Ovary (tissue), 9 donors: ENCODE results near the gene NFIA. TPM values are rescaled to one million over a fixed set of nuclear protein-coding genes. Genes with fewer than 3 reads are reported as not detected.
A peak's percentile ranks its signal among the peaks of the same experiment; 100 is the strongest.

ENCODE experiments used
- DNase-seq, 5 donors: peaks; one replicate each; pipeline ENCODE4 v3.0.0-alpha.2; 2019 to 2020
- H3K27ac ChIP-seq, 2 donors: fragments of 200-600 bp; one replicate each; pipeline versions ENCODE4 v1.5.1 to v1.8.0; 2019 to 2022
- H3K27me3 ChIP-seq: fragments of 200-600 bp; one replicate; pipeline ENCODE4 v1.8.0; 2022
- H3K36me3 ChIP-seq: fragments of 200-600 bp; sonication (generic); one replicate; pipeline ENCODE4 v1.5.1; 2019
- H3K4me1 ChIP-seq: one replicate; pipeline ENCODE4 v1.8.1; 2013; ENCODE audit warnings: mild to moderate bottlenecking, moderate library complexity; ENCODE audit not compliant: insufficient read depth
- H3K4me3 ChIP-seq: fragments of 200-600 bp; sonication (generic); one replicate; pipeline ENCODE4 v1.5.1; 2017
- H3K9me3 ChIP-seq, 2 donors: fragments of 200-600 bp in 1 of 2; sonication (generic) in 1 of 2; one replicate each; pipeline versions ENCODE4 v1.5.1 to v1.8.1; 2013 to 2019; ENCODE audit warnings: mild to moderate bottlenecking in 1 of 2, moderate library complexity in 1 of 2
- EP300 ChIP-seq: sonication (generic); formaldehyde crosslinking; IDR thresholded peaks from one replicate; pipeline ENCODE4 v1.6.1; 2017; ENCODE audit warnings: antibody characterized with exemption
- POLR2A ChIP-seq: fragments of 450-650 bp; IDR thresholded peaks from one replicate; pipeline ENCODE4 v1.6.1; 2017; ENCODE audit warnings: antibody characterized with exemption, mild to moderate bottlenecking, moderate library complexity
- WGBS, 3 donors: extraction: QIAGEN DNeasy Blood & Tissue Kit in 1 of 3; methylation state at CpG; one replicate each; pipeline versions ENCODE4 v1.1.5 to v1.1.7; 2013 to 2017; 5-methylcytosine and 5-hydroxymethylcytosine counted together
- intact Hi-C, 4 donors: fragments of 100-400 bp; cut with DNase I; formaldehyde crosslinking; loops; one replicate each; pipeline versions ENCODE4 v1.11.0 to v1.15.1; 2022 to 2023
- polyA plus RNA-seq, 2 donors: library from polyadenylated mRNA; stranded (reverse); fragments of 200-250 nt in 1 of 2; fragments of 350-450 nt in 1 of 2; fragmentation: Illumina TruSeq in 1 of 2; extraction: RNeasy Lipid Tissue Mini Kit (QIAGEN cat#74804) in 1 of 2; gene quantifications; one replicate each; pipeline ENCODE4 v1.2.3, GENCODE V29; 2013 to 2014
- total RNA-seq, 7 donors: library from RNA; depleted of rRNA in 2 of 7; stranded (reverse); fragments of >200 nt in 2 of 7; fragmentation: NEBNext Ultra II Directional in 3 of 7; extraction: Animal tissue kit (Norgen Biotek cat#: 25700) in 3 of 7; gene quantifications; one replicate each; pipeline versions ENCODE4 v1.1.0 to v1.2.4, GENCODE V29; 2016 to 2023
- TF ChIP-seq, protein P1 (sequence below), 3 donors: fragments of 450-650 bp in 2 of 3; fragments of 200-600 bp in 1 of 3; IDR thresholded peaks; one replicate each; pipeline versions ENCODE4 v1.5.1 to v1.8.0; 2016 to 2022; ENCODE audit warnings: antibody characterized with exemption in 3 of 3, mild to moderate bottlenecking in 1 of 3
- donor health status: DM: no; HTN: no; CAD: no; lungs with moderate emphysema.
- donor health status: DM: no; HTN: no; CAD: no.
- donor health status: Bipolar disorder and iron deficiency.
- donor health status: DM: yes; HTN: yes; CAD: no.
- donor health status: DM: no; HTN: no; CAD: no.
- donor health status: DM: yes; HTN: yes; CAD: no.

Gene NFIA
- total and polyA plus RNA-seq, 9 donors = 11.8 to 115 (median 80.9) TPM

DNA sequence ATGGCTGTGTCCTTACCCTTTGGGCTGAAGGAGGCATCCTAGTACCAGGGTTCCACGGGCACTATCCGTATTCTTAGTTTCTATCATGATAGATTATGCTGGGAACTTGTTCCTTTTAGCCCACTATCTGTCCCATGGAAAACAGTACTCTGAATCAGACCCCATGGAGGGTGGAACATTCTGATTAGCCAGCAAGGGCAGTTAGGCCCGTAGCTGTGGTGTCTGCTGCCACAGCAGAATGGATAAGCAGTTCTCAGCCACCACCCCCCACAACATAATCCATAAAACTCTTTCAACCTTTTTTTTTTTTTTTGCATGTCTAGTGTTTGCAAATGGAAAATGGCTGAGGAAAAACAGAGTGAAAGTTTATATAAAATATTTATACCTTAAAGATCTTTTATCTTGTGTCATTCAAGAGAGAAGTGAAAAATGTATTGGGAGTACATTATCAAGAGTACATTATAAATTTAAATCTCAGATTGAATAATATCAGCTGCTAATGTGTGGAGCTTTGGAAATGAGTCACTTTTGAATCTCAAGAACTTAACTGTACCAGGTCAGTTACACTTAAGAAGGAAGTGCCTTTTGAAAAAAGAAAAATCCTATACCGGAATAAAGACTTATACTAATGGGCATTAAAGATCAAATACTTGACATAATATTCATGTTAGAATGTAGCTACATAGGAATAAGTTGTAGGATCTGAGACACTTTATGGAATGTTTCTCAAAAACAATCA, 80.3 kb downstream of the NFIA start:
- H3K27ac ChIP-seq = no peak overlapping the region
- no peak for DNase-seq

DNA sequence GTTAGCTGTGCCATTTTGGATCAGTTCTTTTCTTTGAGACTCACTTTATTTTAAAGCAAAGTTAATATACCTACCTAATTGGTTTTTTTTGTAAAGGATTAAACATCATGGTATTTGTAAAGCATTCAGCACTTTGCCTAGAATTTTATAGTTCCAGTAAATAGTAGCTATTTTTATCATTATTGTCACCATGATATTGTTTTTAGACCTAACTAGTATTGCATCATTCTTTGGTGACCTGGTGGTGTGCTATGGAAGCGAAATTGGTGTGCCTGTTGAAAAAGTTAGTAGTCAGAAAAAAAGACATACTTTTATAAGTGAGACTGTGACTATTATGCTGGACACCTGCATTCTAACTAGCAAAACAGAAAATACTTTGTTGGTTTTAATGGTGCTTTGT, 81.0 kb downstream of the NFIA start:
- 94 to 100% (median 96%) methylated on average over 1 of the region's 1 CpG for WGBS, 3 donors
- no peak for TF ChIP-seq POLR2A
- TF ChIP-seq, protein P1, sequence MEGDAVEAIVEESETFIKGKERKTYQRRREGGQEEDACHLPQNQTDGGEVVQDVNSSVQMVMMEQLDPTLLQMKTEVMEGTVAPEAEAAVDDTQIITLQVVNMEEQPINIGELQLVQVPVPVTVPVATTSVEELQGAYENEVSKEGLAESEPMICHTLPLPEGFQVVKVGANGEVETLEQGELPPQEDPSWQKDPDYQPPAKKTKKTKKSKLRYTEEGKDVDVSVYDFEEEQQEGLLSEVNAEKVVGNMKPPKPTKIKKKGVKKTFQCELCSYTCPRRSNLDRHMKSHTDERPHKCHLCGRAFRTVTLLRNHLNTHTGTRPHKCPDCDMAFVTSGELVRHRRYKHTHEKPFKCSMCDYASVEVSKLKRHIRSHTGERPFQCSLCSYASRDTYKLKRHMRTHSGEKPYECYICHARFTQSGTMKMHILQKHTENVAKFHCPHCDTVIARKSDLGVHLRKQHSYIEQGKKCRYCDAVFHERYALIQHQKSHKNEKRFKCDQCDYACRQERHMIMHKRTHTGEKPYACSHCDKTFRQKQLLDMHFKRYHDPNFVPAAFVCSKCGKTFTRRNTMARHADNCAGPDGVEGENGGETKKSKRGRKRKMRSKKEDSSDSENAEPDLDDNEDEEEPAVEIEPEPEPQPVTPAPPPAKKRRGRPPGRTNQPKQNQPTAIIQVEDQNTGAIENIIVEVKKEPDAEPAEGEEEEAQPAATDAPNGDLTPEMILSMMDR (IDR thresholded peaks at IDR 0.05) = no peak
- no peak for TF ChIP-seq EP300
- DNase-seq = no peak
- no peaks in the 10 kb centered on the region for H3K36me3 ChIP-seq
- intact Hi-C loops = no loop called here
- H3K27ac ChIP-seq = no peak overlapping the region
- peaks cover 4% of the 10 kb centered on the region for H3K4me1 ChIP-seq
- no peak overlapping the region for H3K4me3 ChIP-seq
- no peaks in the 10 kb centered on the region for H3K9me3 ChIP-seq
- H3K27me3 ChIP-seq = no peaks in the 10 kb centered on the region

More for the DNA sequence above, 80.3 kb downstream of the NFIA start:
- intact Hi-C loops = no loop called here
- no peak overlapping the region for H3K4me3 ChIP-seq
- WGBS, 3 donors = 87 to 91% (median 89%) methylated on average over 4 of the region's 4 CpGs
- H3K4me1 ChIP-seq = peaks cover 4% of the 10 kb centered on the region
- TF ChIP-seq, protein P1 (IDR thresholded peaks at IDR 0.05) = no peak
- TF ChIP-seq EP300 (no peak), POLR2A (no peak)
- no peaks in the 10 kb centered on the region for H3K27me3 ChIP-seq
- no peaks in the 10 kb centered on the region for H3K9me3 ChIP-seq
- no peaks in the 10 kb centered on the region for H3K36me3 ChIP-seq

DNA sequence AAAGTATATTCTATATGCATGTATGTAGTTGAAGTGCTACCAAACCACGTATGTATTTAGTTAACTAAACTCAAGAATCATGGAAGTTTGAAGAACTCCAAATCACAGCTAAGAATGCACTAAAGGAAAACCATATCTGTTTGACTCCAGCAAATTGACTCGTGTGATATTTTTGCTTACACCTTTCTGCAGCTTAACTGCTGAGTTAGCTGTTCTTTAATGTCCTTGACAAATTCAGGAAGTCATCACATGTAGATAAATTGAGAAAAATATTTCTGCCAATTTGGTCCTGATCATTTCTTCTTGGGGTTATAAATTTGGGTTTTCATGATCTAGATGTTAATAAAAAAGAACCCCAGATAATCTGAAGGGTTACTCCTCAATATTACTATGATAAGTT, 83.0 kb downstream of the NFIA start:
- TF ChIP-seq EP300 (no peak), POLR2A (no peak)
- Histone ChIP-seq H3K36me3 (no peaks in the 10 kb centered on the region), H3K27me3 (no peaks in the 10 kb centered on the region), H3K4me3 (no peak overlapping the region), H3K27ac (no peak overlapping the region), H3K4me1 (peaks cover 6% of the 10 kb centered on the region), H3K9me3 (no peaks in the 10 kb centered on the region)
- intact Hi-C loops = no loop called here
- 78 to 85% (median 84%) methylated on average over 2 of the region's 2 CpGs for WGBS, 3 donors
- DNase-seq = no peak

DNA sequence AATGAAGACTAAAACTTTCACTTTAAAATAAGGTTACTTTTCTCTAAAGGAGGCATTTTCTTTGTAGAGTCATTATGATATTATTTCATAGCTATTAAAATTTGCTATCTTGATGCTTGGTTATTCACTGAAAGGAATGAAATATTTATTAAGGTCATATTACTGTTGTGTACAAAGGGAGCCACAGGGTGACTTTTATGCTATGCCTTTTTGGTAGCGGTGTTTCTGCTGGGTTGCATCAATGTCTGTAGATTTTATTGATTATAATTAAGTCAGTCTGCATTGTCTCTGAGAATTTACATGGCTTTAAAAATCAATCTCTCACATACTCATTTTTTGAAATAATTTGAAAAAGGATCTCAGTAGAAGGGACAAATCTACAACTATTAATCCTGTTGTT, 84.9 kb downstream of the NFIA start:
- TF ChIP-seq POLR2A = no peak
- TF ChIP-seq, protein P1 (IDR thresholded peaks at IDR 0.05) = no peak
- TF ChIP-seq EP300 = no peak
- intact Hi-C loops = no loop called here
- H3K36me3 ChIP-seq = no peaks in the 10 kb centered on the region
- no peaks in the 10 kb centered on the region for H3K9me3 ChIP-seq
- 93 to 100% (median 100%) methylated on average over 1 of the region's 1 CpG for WGBS, 3 donors
- H3K27me3 ChIP-seq = no peaks in the 10 kb centered on the region
- peaks cover 12% of the 10 kb centered on the region for H3K4me1 ChIP-seq
- no peak overlapping the region for H3K27ac ChIP-seq
- no peak overlapping the region for H3K4me3 ChIP-seq
- DNase-seq = no peak

DNA sequence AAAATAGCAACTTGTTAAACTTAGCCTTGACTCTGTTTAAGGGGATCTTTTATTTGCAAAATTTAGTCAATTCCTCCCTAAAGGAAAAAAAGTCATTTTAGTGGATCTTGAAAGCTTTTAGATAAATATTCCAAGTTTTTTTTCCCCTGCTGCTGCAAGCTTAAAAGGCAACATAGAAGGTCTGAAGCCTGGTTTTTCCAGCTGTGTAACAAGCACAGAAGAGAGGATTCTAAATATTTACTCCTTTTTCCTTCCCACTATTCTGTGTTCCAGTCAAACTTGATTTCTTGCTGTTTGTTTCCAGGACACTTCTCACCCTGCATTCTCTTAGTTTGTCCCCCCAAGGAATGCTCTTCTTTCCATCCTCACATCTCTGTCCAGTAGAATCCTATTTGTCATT, 86.7 kb downstream of the NFIA start:
- peaks cover 12% of the 10 kb centered on the region for H3K4me1 ChIP-seq
- intact Hi-C loops = no loop called here
- TF ChIP-seq EP300 = no peak
- TF ChIP-seq, protein P1 (IDR thresholded peaks at IDR 0.05) = no peak
- TF ChIP-seq POLR2A = no peak

More for the DNA sequence above, 86.7 kb downstream of the NFIA start:
- no peak for DNase-seq
- H3K36me3 ChIP-seq = no peaks in the 10 kb centered on the region
- no peaks in the 10 kb centered on the region for H3K9me3 ChIP-seq
- H3K27ac ChIP-seq = peak overlapping the region in 1 of 2 donors; percentile 34
- H3K27me3 ChIP-seq = no peaks in the 10 kb centered on the region
- no peak overlapping the region for H3K4me3 ChIP-seq
